SU-DHL-6 (cell line): ENCODE measurements around the gene DYNC1I2.

Source experiments
- CTCF ChIP-seq: fragments of 200-600 bp; sonication (generic); IDR thresholded peaks from one replicate; pipeline ENCODE4 v1.5.1; 2017; ENCODE audit warnings: antibody characterized with exemption, mild to moderate bottlenecking, low read length, moderate library complexity; ENCODE audit not compliant: insufficient read depth, poor library complexity, severe bottlenecking
- EZH2phosphoT487 ChIP-seq: fragments of 200-600 bp; sonication (generic), shearing (Covaris generic); conservative IDR thresholded peaks from 2 replicates; pipeline ENCODE4 v1.6.1; 2018; ENCODE audit warnings: mild to moderate bottlenecking, antibody characterized with exemption, low read length, moderate library complexity, mixed read lengths

DNA sequence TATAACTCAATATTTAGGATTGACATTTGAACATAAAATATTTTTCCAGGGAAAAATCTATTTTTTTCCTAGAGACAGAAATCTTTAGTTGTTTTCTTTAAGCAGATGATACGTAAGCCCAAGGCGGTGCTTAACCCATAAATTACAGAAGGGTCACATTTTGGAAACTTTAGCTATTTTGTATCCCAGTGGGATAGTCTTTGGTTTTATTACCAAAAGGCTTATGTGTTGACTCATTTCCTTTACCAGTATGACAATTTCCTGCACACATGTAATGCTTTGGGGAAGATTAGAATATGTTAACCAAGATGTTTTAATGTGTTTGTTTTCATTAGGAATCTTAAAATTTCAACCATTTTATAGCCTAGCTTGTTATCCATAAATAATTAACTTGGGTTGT is 24.8 kb downstream of the DYNC1I2 start:
- TF ChIP-seq CTCF (no peak), EZH2phosphoT487 (no peak)
